ENCODE measurements around the gene SCRN1. TPM values are rescaled to one million over a fixed set of nuclear protein-coding genes. Genes with fewer than 3 reads are reported as not detected.

SCRN1 gene
- total and polyA plus RNA-seq, 2 experiments from 2014 or later: 58.8 to 80.0 TPM

DNA sequence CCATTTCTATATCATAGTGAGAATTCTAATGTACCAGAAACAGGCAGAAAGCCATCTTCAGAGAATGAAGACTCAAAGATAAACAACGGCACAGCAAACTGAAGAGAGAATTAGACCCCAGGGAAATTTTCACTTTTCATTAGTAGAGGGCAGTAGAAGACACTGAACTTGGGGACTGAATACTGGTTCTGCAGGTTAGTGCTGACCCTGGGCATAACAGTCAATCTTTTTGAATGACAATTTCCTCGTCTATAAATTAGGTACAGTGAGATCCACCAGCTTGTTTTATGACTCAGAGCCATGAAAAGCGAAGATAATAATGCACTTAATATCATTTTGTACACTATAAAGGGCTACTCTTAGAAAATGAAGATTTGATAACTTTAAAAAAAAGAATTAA is 23.2 kb upstream of the SCRN1 start:
- no peak overlapping the region for H3K27ac ChIP-seq
- DNase-seq: no peak
- WGBS, 2 experiments (ENCODE audit: low coverage in 1 of 2, low lambda C conversion rate in 2 of 2, missing lambda C conversion rate in 2 of 2): 97% methylated on average over 3 of the region's 3 CpGs
- H3K9me3 ChIP-seq (ENCODE audit: low read depth): no peaks in the 10 kb centered on the region
- H3K9me2 ChIP-seq (ENCODE audit: insufficient read depth): no peaks in the 10 kb centered on the region
- H3K79me2 ChIP-seq (ENCODE audit: insufficient read depth): no peaks in the 10 kb centered on the region
- H3F3A ChIP-seq (ENCODE audit: insufficient read depth): peaks cover 4% of the 10 kb centered on the region; the same call in 1 of the 2 replicates
- no peaks in the 10 kb centered on the region for H4K20me1 ChIP-seq (ENCODE audit: insufficient read depth)
- in situ Hi-C loops (cut with MboI): no loop called here
- no peaks in the 10 kb centered on the region for H3K4me1 ChIP-seq (ENCODE audit: insufficient read depth)
- H3K9ac ChIP-seq: no peak overlapping the region
- no peak overlapping the region for H3K4me2 ChIP-seq (ENCODE audit: unreplicated experiment)
- no peaks in the 10 kb centered on the region for H3K27me3 ChIP-seq (replicated peaks; ENCODE audit: insufficient read depth)
- no peak overlapping the region for H3K4me3 ChIP-seq
- no peak overlapping the region for H2AFZ ChIP-seq
- H3K36me3 ChIP-seq (ENCODE audit: low read depth): peaks cover 12% of the 10 kb centered on the region; the same call in 1 of the 2 replicates
- no peak for TF ChIP-seq EZH2 (IDR thresholded peaks at IDR 0.05; ENCODE audit: insufficient read depth, poor library complexity, severe bottlenecking)
- no peak for TF ChIP-seq EZH2phosphoT487 (IDR thresholded peaks at IDR 0.05; ENCODE audit: insufficient read depth, low read depth)

DNA sequence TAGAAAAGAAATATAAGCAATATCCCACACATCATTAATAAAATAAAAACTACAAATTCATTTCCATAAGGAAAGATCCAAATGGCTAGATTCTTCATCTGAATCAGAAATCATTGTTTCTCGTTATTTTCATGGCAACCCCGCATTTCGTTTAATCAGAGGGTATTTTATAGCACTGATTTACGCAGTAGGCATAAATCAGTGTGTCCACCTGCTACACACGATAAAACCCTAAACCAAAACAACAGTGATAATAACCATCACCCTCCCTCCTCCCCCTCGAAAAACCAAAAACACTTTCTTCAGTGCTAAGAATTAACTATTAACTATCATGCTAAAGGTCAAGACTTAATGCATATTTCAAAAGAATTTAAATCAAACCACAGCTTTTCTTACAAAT is 20.4 kb upstream of the SCRN1 start:
- H2AFZ ChIP-seq: no peak overlapping the region
- no peaks in the 10 kb centered on the region for H3K4me1 ChIP-seq (ENCODE audit: insufficient read depth)
- WGBS, 2 experiments (ENCODE audit: low coverage in 1 of 2, low lambda C conversion rate in 2 of 2, missing lambda C conversion rate in 2 of 2): 68 to 70% methylated on average over 6 of the region's 6 CpGs
- H3K4me3 ChIP-seq: no peak overlapping the region
- H3K27ac ChIP-seq: no peak overlapping the region
- H3K9ac ChIP-seq: no peak overlapping the region
- no peak for DNase-seq
- no peak for TF ChIP-seq EZH2phosphoT487 (IDR thresholded peaks at IDR 0.05; ENCODE audit: insufficient read depth, low read depth)
- no peak for TF ChIP-seq EZH2 (IDR thresholded peaks at IDR 0.05; ENCODE audit: insufficient read depth, poor library complexity, severe bottlenecking)
- H3K79me2 ChIP-seq (ENCODE audit: insufficient read depth): no peaks in the 10 kb centered on the region
- in situ Hi-C loops (cut with MboI): no loop called here
- H4K20me1 ChIP-seq (ENCODE audit: insufficient read depth): no peaks in the 10 kb centered on the region
- no peak overlapping the region for H3K4me2 ChIP-seq (ENCODE audit: unreplicated experiment)
- H3K27me3 ChIP-seq (replicated peaks; ENCODE audit: insufficient read depth): no peaks in the 10 kb centered on the region
- peaks cover 4% of the 10 kb centered on the region; the same call in 1 of the 2 replicates for H3F3A ChIP-seq (ENCODE audit: insufficient read depth)
- H3K9me3 ChIP-seq (ENCODE audit: low read depth): no peaks in the 10 kb centered on the region
- H3K9me2 ChIP-seq (ENCODE audit: insufficient read depth): no peaks in the 10 kb centered on the region
- H3K36me3 ChIP-seq (ENCODE audit: low read depth): peaks cover 7% of the 10 kb centered on the region; the same call in 1 of the 2 replicates

DNA sequence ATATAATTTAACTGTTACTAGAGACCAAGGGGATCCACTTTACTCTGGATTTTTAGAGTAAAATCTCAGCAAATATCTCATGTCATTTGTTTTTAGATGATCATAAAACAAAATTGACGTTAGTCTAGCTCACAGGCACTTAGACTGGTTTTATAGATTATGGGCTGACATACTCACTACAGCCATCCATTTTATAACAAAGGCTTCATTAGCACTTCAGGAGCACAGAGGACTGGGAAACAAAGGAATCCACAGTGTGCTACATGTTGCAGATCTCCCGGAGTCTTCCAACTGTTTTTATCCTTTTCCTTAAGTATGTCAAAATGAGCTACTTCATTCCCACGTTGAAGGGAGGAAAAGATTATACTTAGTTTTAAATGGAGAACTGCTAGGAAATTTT is 15.9 kb upstream of the SCRN1 start:
- DNase-seq: no peak
- Histone ChIP-seq H3F3A (ENCODE audit: insufficient read depth) (no peaks in the 10 kb centered on the region), H3K27me3 (replicated peaks; ENCODE audit: insufficient read depth) (no peaks in the 10 kb centered on the region), H3K9me3 (ENCODE audit: low read depth) (no peaks in the 10 kb centered on the region), H3K9me2 (ENCODE audit: insufficient read depth) (no peaks in the 10 kb centered on the region), H3K4me3 (no peak overlapping the region), H4K20me1 (ENCODE audit: insufficient read depth) (no peaks in the 10 kb centered on the region), H3K36me3 (ENCODE audit: low read depth) (no peaks in the 10 kb centered on the region), H2AFZ (no peak overlapping the region), H3K27ac (no peak overlapping the region), H3K9ac (no peak overlapping the region), H3K4me1 (ENCODE audit: insufficient read depth) (no peaks in the 10 kb centered on the region), H3K79me2 (ENCODE audit: insufficient read depth) (no peaks in the 10 kb centered on the region), H3K4me2 (ENCODE audit: unreplicated experiment) (no peak overlapping the region)
- no peak for TF ChIP-seq EZH2phosphoT487 (IDR thresholded peaks at IDR 0.05; ENCODE audit: insufficient read depth, low read depth)
- TF ChIP-seq EZH2 (IDR thresholded peaks at IDR 0.05; ENCODE audit: insufficient read depth, poor library complexity, severe bottlenecking): no peak
- in situ Hi-C loops (cut with MboI): no loop called here
- 33 to 47% methylated on average over 3 of the region's 3 CpGs for WGBS, 2 experiments (ENCODE audit: low coverage in 1 of 2, low lambda C conversion rate in 2 of 2, missing lambda C conversion rate in 2 of 2)

DNA sequence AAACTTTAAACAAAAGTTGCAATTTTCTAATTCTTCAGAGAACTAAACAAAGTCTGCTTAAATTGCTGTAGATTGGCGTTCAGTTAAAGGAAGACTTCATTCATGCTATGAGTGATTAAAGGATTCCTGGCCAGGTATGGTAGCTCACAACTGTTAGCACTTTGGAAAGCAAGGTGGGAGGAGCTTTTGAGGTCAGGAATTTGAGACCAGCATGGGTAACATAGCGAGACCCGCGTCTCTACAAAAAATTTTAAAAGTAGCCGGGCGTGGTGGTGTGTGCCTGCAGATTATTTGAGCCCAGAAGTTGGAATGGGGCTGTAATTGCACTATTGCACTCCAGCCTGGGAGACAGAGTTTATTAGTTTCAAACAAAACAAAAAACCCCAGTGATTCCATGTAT is 13.5 kb upstream of the SCRN1 start:
- no peak for TF ChIP-seq EZH2phosphoT487 (IDR thresholded peaks at IDR 0.05; ENCODE audit: insufficient read depth, low read depth)
- no peak for TF ChIP-seq EZH2 (IDR thresholded peaks at IDR 0.05; ENCODE audit: insufficient read depth, poor library complexity, severe bottlenecking)
- Histone ChIP-seq H3K9me2 (ENCODE audit: insufficient read depth) (no peaks in the 10 kb centered on the region), H3K79me2 (ENCODE audit: insufficient read depth) (no peaks in the 10 kb centered on the region), H3K9me3 (ENCODE audit: low read depth) (no peaks in the 10 kb centered on the region), H3K4me3 (no peak overlapping the region), H2AFZ (no peak overlapping the region), H3K4me2 (ENCODE audit: unreplicated experiment) (no peak overlapping the region), H3K27ac (no peak overlapping the region), H3K9ac (no peak overlapping the region), H3K27me3 (replicated peaks; ENCODE audit: insufficient read depth) (no peaks in the 10 kb centered on the region), H3F3A (ENCODE audit: insufficient read depth) (no peaks in the 10 kb centered on the region), H3K4me1 (ENCODE audit: insufficient read depth) (no peaks in the 10 kb centered on the region), H3K36me3 (ENCODE audit: low read depth) (no peaks in the 10 kb centered on the region), H4K20me1 (ENCODE audit: insufficient read depth) (no peaks in the 10 kb centered on the region)
- DNase-seq: no peak
- in situ Hi-C loops (cut with MboI): no loop called here
- 89 to 91% methylated on average over 6 of the region's 6 CpGs for WGBS, 2 experiments (ENCODE audit: low coverage in 1 of 2, low lambda C conversion rate in 2 of 2, missing lambda C conversion rate in 2 of 2)

DNA sequence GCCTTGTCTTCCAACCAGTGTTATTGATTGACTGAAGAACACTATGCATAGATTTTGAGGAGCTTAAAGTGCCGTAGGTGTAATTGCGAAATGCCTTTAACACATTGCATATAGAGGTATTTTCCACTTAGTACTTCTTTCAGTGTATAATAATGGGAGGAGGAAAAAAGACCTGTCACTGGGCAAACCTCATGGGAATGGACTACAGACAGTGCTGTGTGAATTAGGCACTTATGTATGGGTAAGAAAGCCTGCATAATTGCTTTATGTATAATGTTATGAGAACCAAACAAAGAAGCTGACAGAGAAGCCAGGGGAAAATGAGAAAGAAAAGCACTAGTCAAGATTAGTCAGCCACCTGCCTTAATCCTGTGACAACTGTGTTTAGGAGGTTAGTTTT is 12.4 kb upstream of the SCRN1 start:
- Histone ChIP-seq H3K27ac (no peak overlapping the region), H4K20me1 (ENCODE audit: insufficient read depth) (no peaks in the 10 kb centered on the region), H3K4me3 (no peak overlapping the region), H3K9me3 (ENCODE audit: low read depth) (no peaks in the 10 kb centered on the region), H3F3A (ENCODE audit: insufficient read depth) (no peaks in the 10 kb centered on the region), H3K9me2 (ENCODE audit: insufficient read depth) (no peaks in the 10 kb centered on the region), H3K9ac (no peak overlapping the region), H3K36me3 (ENCODE audit: low read depth) (no peaks in the 10 kb centered on the region), H3K27me3 (replicated peaks; ENCODE audit: insufficient read depth) (no peaks in the 10 kb centered on the region), H3K4me1 (ENCODE audit: insufficient read depth) (no peaks in the 10 kb centered on the region), H3K4me2 (ENCODE audit: unreplicated experiment) (no peak overlapping the region), H3K79me2 (ENCODE audit: insufficient read depth) (no peaks in the 10 kb centered on the region), H2AFZ (no peak overlapping the region)
- in situ Hi-C loops (cut with MboI): no loop called here
- no peak for DNase-seq
- WGBS, 2 experiments (ENCODE audit: low coverage in 1 of 2, low lambda C conversion rate in 2 of 2, missing lambda C conversion rate in 2 of 2): 85 to 87% methylated on average over 2 of the region's 2 CpGs
- TF ChIP-seq EZH2phosphoT487 (IDR thresholded peaks at IDR 0.05; ENCODE audit: insufficient read depth, low read depth) (no peak), EZH2 (IDR thresholded peaks at IDR 0.05; ENCODE audit: insufficient read depth, poor library complexity, severe bottlenecking) (no peak)
